Stimulated activated effector memory CD8-positive, alpha-beta T cell treated with anti-CD3 and anti-CD28 coated beads, Interleukin-12 subunit alpha, Interleukin-12 subunit beta, amount 100 ng/mL, for 72 hours (primary cell): ENCODE results near the gene CNPY4.
A peak's percentile ranks its signal among the peaks of the same experiment; 100 is the strongest.

Experiments used
- ATAC-seq: fragments of 150-1000 bp; cut with Tn5 transposase; 2 replicates; pipeline ENCODE4 v1.10.0; 2021
- DNase-seq, 2 donors: peaks; one replicate each; pipeline ENCODE4 v3.0.0; 2021 to 2022; ENCODE audit warnings: low spot score in 2 of 2
- H3K27ac Mint-ChIP-seq: one replicate; pipeline ENCODE4 v1.8.0; 2022; ENCODE audit warnings: mild to moderate bottlenecking, mixed read lengths
- H3K36me3 Mint-ChIP-seq: one replicate; pipeline ENCODE4 v1.8.0; 2022; ENCODE audit warnings: mild to moderate bottlenecking, mixed read lengths
- H3K4me1 Mint-ChIP-seq: one replicate; pipeline ENCODE4 v1.8.0; 2022; ENCODE audit warnings: mixed read lengths
- H3K4me3 Mint-ChIP-seq: one replicate; pipeline ENCODE4 v1.8.0; 2022; ENCODE audit warnings: mild to moderate bottlenecking, mixed read lengths
- H3K9me3 Mint-ChIP-seq: one replicate; pipeline ENCODE4 v1.8.0; 2022; ENCODE audit warnings: mixed read lengths

Gene CNPY4, protein sequence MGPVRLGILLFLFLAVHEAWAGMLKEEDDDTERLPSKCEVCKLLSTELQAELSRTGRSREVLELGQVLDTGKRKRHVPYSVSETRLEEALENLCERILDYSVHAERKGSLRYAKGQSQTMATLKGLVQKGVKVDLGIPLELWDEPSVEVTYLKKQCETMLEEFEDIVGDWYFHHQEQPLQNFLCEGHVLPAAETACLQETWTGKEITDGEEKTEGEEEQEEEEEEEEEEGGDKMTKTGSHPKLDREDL

DNA sequence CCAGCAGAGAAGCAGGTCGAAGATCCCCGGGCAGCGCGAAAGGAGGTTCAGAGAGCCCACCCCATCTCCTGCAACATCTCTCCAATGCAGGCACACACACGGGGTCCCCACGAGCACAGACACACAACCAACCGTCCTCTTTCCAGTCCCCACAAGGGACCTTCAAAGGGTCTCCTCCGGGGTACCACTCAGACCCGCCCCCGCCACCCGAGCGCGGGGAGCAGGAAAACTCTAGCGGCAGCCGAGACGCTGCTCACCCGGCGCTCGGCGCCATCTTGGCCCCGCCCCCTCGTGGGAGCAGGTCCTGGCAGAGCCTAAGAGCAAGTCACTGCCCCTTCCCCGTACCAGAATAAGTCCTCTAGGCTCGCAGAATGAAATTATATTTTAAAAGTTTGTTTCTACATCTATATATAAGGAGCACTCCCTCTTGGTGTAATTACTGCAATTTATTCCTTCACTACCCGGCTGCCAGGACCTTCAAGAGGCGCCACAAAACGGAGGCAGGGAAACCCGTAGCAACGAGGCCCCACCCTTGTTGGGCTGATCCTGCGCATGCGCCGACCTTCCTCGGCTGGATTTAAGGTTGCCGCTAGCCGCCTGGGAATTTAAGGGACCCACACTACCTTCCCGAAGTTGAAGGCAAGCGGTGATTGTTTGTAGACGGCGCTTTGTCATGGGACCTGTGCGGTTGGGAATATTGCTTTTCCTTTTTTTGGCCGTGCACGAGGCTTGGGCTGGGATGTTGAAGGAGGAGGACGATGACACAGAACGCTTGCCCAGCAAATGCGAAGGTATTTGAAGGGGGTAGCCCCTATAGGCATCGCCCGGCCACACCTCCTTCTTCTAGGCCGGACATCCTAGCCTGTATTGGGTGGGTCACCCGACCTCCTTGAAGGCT is at the start of gene CNPY4, which contains the start of gene TAF6:
Gene CNPY4, plus strand, starts transcription at position 563 of the 898 bp plus-strand sequence. Its CDS starts 111 bp downstream, at position 674.
Gene TAF6, minus strand, starts transcription at position 287 of the 898 bp plus-strand sequence. CDS start 5,149 bp downstream, outside the sequence.
- H3K4me1 Mint-ChIP-seq: peaks cover 28% of the 10 kb centered on the region
- DNase-seq (peak; percentile 88 to 98), ATAC-seq (peak; percentile 86)
- H3K4me3 Mint-ChIP-seq: peak within 1 kb of the TSS; percentile 97
- no peaks in the 10 kb centered on the region for H3K9me3 Mint-ChIP-seq
- peak within 1 kb of the TSS; percentile 100 for H3K27ac Mint-ChIP-seq
- peaks cover 29% of the 10 kb centered on the region for H3K36me3 Mint-ChIP-seq

DNA sequence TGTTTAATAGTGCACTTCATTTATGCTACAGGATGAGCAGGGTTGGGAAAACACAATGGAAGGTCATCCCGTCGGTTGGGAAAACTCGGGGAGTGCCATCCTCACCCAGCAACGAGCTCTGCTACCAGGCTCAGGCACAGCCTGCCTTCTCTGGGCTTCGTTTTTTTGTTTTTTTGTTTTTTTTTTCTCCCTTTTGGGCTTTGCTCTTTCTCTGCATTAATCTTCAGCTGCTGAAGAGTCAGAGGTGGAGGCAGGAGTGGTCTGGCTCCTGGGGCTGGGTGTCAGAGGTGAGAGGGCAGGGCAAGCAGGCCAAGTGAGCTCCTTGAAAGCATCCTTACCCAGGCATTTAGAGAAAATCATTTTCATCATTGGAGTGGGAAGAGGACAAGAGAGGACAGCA is 49.4 kb upstream of the CNPY4 start:
- peaks cover 60% of the 10 kb centered on the region for H3K36me3 Mint-ChIP-seq
- H3K4me3 Mint-ChIP-seq: no peak overlapping the region
- H3K9me3 Mint-ChIP-seq: peaks cover 18% of the 10 kb centered on the region
- no peaks in the 10 kb centered on the region for H3K4me1 Mint-ChIP-seq
- ATAC-seq (no peak), DNase-seq (no peak)
- no peak overlapping the region for H3K27ac Mint-ChIP-seq

DNA sequence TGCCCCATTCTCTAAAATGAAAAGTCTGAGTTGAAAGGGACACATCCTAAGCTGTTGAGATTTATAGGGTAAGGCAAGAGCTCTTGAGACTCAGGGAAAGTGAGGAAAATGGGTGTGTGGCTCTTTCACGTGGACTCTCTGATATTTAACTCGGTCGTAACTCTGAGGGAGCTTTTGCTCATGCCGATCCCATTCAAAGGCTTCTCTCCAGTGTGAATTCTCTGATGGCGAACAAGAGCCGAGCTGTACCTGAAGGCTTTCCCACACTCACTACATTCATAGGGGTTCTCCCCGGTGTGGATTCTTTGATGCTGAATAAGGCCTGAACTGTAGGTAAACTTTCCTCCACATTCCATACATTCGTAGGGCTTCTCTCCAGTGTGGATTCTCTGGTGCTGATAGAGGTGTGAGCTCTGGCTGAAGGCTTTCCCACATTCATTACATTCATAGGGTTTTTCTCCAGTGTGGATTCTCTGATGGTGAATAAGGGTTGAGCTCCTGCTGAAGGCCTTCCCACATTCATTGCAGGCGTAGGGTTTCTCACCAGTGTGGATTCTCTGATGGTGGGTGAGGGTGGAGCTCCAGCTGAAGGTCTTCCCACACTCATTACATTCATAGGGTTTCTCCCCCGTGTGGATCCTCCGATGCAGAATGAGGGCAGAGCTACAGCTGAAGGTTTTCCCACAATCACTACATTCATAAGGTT is 48.3 kb upstream of the CNPY4 start:
- no peak overlapping the region for H3K27ac Mint-ChIP-seq
- H3K9me3 Mint-ChIP-seq: peaks cover 18% of the 10 kb centered on the region
- DNase-seq (no peak), ATAC-seq (no peak)
- peaks cover 70% of the 10 kb centered on the region for H3K36me3 Mint-ChIP-seq
- H3K4me3 Mint-ChIP-seq: no peak overlapping the region
- H3K4me1 Mint-ChIP-seq: no peaks in the 10 kb centered on the region

GRCh38 chr7:100072462-100072861 is 47.0 kb upstream of the CNPY4 start:
- Mint-ChIP-seq H3K4me3 (no peak overlapping the region), H3K9me3 (peaks cover 18% of the 10 kb centered on the region), H3K27ac (no peak overlapping the region), H3K36me3 (peaks cover 83% of the 10 kb centered on the region), H3K4me1 (no peaks in the 10 kb centered on the region)
- DNase-seq: no peak
- ATAC-seq: no peak

DNA sequence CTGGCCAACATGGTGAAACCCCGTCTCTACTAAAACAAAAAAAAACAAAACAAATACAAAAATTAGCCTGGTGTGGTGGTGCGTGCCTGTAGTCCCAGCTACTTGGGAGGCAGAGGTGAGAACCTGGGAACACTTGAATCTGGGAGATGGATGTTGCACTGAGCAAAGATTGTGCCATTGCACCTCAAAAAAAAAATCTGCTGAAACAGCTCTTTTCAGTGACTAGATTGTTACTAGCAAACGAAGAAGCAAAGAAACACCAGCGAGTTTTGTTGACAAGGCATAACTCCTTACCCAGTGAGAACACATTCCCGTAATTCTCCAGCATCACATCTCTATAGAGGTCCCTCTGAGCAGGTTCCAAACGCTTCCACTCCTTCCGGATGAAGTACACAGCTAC is 44.6 kb upstream of the CNPY4 start:
- Mint-ChIP-seq H3K9me3 (peaks cover 18% of the 10 kb centered on the region), H3K4me1 (peaks cover 14% of the 10 kb centered on the region)

GRCh38 chr7:100075418-100075817 is 44.0 kb upstream of the CNPY4 start:
- ATAC-seq (no peak), DNase-seq (no peak)
- H3K36me3 Mint-ChIP-seq: peaks cover 100% of the 10 kb centered on the region
- H3K4me1 Mint-ChIP-seq: peaks cover 20% of the 10 kb centered on the region
- no peak overlapping the region for H3K4me3 Mint-ChIP-seq
- no peak overlapping the region for H3K27ac Mint-ChIP-seq
- H3K9me3 Mint-ChIP-seq: peaks cover 18% of the 10 kb centered on the region

More for the DNA sequence above, 44.6 kb upstream of the CNPY4 start:
- Mint-ChIP-seq H3K27ac (no peak overlapping the region), H3K36me3 (peaks cover 100% of the 10 kb centered on the region), H3K4me3 (no peak overlapping the region)
- no peak for ATAC-seq
- DNase-seq: no peak

DNA sequence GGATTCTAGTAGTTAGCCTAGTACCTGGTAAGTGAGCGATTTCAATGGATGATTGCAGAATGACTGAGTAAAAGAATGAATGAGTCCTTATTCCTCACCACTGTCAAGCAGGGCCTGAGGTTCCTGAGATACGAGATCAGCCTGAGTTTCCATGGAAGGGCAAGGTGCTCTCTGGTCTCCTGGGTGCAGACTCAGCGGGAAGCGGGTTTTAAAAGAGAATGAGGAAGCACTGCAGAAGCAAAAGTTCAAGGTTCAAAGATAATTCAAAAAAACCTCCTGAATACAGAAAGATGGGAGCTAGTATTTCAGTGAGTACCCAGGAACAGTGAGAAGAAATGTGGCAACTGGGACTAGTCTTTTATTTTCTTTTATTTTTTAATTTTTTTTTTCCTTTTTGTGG is 42.2 kb upstream of the CNPY4 start:
- Mint-ChIP-seq H3K27ac (no peak overlapping the region), H3K9me3 (peaks cover 3% of the 10 kb centered on the region), H3K4me3 (no peak overlapping the region), H3K36me3 (peaks cover 97% of the 10 kb centered on the region), H3K4me1 (peaks cover 27% of the 10 kb centered on the region)
- no peak for ATAC-seq
- no peak for DNase-seq

GRCh38 chr7:100079024-100079560 is 40.3 kb upstream of the CNPY4 start:
- H3K9me3 Mint-ChIP-seq: no peaks in the 10 kb centered on the region
- H3K27ac Mint-ChIP-seq: peak overlapping the region; percentile 95
- H3K4me1 Mint-ChIP-seq: peaks cover 38% of the 10 kb centered on the region
- no peak overlapping the region for H3K4me3 Mint-ChIP-seq
- no peak for DNase-seq
- H3K36me3 Mint-ChIP-seq: peaks cover 90% of the 10 kb centered on the region
- no peak for ATAC-seq

GRCh38 chr7:100080907-100081534 is 38.4 kb upstream of the CNPY4 start:
- Mint-ChIP-seq H3K4me1 (peaks cover 38% of the 10 kb centered on the region), H3K9me3 (no peaks in the 10 kb centered on the region), H3K36me3 (peaks cover 76% of the 10 kb centered on the region), H3K4me3 (peak overlapping the region; percentile 83), H3K27ac (peak overlapping the region; percentile 95)
- DNase-seq (no peak), ATAC-seq (no peak)

DNA sequence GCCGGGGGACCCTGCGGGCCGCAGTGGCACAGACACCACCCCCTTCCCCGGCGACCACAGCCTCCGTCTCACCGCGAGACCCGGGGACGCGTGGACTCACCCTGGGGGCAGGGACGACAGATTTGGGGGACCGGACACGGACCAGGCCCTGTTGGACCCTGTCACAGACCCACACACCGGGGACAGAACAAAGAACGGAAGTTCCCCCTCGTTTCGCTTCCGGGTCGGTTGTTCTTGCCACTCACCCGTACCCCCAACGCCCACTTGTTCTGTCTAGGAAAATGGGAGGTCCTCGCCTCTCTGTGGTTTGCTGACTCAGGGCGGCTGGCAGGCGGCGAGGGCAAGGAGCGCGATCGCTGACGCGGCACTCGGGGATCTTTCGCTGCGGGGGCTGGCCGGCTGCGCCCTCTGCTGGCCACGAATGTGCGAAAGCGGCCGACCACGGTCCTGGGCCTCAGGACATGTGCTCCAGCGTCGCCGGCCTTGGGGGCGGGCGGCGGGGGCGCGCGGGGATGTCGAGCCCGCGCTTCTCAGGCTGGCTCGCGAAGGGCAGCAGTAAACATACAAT is 37.8 kb upstream of the CNPY4 start, which contains the start of gene ZNF3:
Gene ZNF3, minus strand, starts transcription at position 189 of the 568 bp plus-strand sequence. CDS start 4,366 bp downstream, outside the sequence.
- peak; percentile 99 to 100 for DNase-seq
- Mint-ChIP-seq H3K4me1 (peaks cover 38% of the 10 kb centered on the region), H3K9me3 (no peaks in the 10 kb centered on the region), H3K4me3 (peak within 1 kb of the TSS; percentile 83), H3K36me3 (peaks cover 70% of the 10 kb centered on the region), H3K27ac (peak within 1 kb of the TSS; percentile 95)
- peak; percentile 92 for ATAC-seq

DNA sequence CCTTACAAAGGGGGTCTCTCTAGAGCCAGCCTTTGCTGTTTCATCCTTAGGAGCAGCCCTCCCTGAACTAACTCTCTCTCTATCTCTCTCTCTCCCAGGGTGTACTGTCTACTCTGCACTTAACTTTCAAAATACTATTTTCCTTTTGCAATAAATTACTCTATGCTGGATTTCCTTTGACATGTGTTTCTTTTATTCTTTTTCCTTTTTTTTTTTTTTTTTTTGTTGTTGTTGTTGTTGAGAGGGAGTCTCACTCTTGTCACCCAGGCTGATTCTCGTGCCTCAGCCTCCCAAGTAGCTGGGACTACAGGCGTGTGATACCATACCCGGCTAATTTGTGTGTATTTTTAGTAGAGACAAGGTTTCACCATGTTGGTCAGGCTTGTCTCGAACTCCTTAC is 36.5 kb upstream of the CNPY4 start:
- Mint-ChIP-seq H3K4me1 (peaks cover 38% of the 10 kb centered on the region), H3K4me3 (peak overlapping the region; percentile 83), H3K9me3 (no peaks in the 10 kb centered on the region), H3K27ac (peak overlapping the region; percentile 95), H3K36me3 (peaks cover 58% of the 10 kb centered on the region)
- DNase-seq (no peak), ATAC-seq (no peak)

GRCh38 chr7:100085515-100085914 is 33.9 kb upstream of the CNPY4 start:
- Mint-ChIP-seq H3K36me3 (peaks cover 58% of the 10 kb centered on the region), H3K4me3 (no peak overlapping the region), H3K4me1 (peaks cover 31% of the 10 kb centered on the region), H3K27ac (no peak overlapping the region), H3K9me3 (no peaks in the 10 kb centered on the region)
- ATAC-seq (no peak), DNase-seq (no peak)

- Mint-ChIP-seq H3K27ac (peak overlapping the region; percentile 73), H3K4me3 (peak overlapping the region; percentile 21), H3K9me3 (no peaks in the 10 kb centered on the region), H3K4me1 (peaks cover 33% of the 10 kb centered on the region), H3K36me3 (peaks cover 60% of the 10 kb centered on the region)
- ATAC-seq (no peak), DNase-seq (no peak)
Observed at GRCh38 chr7:100087055-100087750, 32.2 kb upstream of the CNPY4 start.
